NT2/D1 (cell line): ENCODE results near the gene ZFAND5.

Experiments used
- SUZ12 ChIP-seq: IDR thresholded peaks from 2 replicates; pipeline ENCODE4 v1.6.1; 2011; ENCODE audit not compliant: insufficient read length, insufficient read depth; ENCODE audit errors: extremely low read depth
- YY1 ChIP-seq: IDR thresholded peaks from 2 replicates; pipeline ENCODE4 v1.6.1; 2011; ENCODE audit not compliant: insufficient read length, insufficient read depth
- ZNF274 ChIP-seq: IDR thresholded peaks from 2 replicates; pipeline ENCODE4 v1.6.1; 2011; ENCODE audit warnings: mild to moderate bottlenecking, low read depth, low read length

GRCh38 chr9:72363236-72363635 is 1.8 kb downstream of the ZFAND5 start:
- TF ChIP-seq ZNF274 (no peak), SUZ12 (no peak), YY1 (no peak)
